ENCODE results near the gene AK5.

The AK5 gene

DNA sequence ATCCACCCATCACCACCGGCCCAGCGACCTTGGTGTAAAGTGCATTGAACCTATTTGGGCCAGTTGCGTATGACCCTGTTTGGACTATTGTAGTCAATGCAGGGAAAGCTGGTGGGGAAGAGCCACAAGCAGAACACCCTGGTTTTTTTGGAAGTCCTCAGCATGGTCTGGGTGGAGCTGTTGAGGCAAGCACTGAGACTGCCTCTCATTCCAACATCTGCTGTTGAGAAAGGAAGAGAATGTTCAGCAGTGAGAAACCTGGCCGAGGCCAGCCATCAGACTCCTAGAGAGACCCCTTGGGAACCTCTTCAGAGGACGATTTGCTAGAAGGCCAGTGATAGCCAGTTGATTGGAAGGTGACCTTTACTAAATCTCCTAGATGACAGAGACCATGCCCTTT is 217.6 kb downstream of the AK5 start:
- Histone ChIP-seq H3K9me3 (ENCODE audit: insufficient read depth, low read depth, low read length) (no peaks in the 10 kb centered on the region), H4K20me1 (ENCODE audit: insufficient read depth, low read length, poor library complexity, severe bottlenecking) (no peaks in the 10 kb centered on the region), H2AFZ (ENCODE audit: low read length) (no peak overlapping the region), H3K9ac (ENCODE audit: low read depth, low read length, poor library complexity, severe bottlenecking) (no peak overlapping the region), H3K9me2 (replicated peaks; ENCODE audit: low read depth, low read length) (no peaks in the 10 kb centered on the region), H3F3A (ENCODE audit: low read depth) (no peaks in the 10 kb centered on the region), H3K36me3 (ENCODE audit: insufficient read depth, low read length) (no peaks in the 10 kb centered on the region), H3K79me2 (ENCODE audit: insufficient read depth, low read length) (no peaks in the 10 kb centered on the region), H3K27me3 (ENCODE audit: insufficient read depth, low read length, poor library complexity, severe bottlenecking) (no peaks in the 10 kb centered on the region), H3K4me2 (ENCODE audit: low read depth, low read length, poor library complexity, severe bottlenecking) (no peak overlapping the region), H3K4me3 (ENCODE audit: low read length, poor library complexity, severe bottlenecking) (no peak overlapping the region), H3K4me1 (ENCODE audit: insufficient read depth, low read length, poor library complexity, severe bottlenecking) (no peaks in the 10 kb centered on the region)
- TF ChIP-seq, protein P1, sequence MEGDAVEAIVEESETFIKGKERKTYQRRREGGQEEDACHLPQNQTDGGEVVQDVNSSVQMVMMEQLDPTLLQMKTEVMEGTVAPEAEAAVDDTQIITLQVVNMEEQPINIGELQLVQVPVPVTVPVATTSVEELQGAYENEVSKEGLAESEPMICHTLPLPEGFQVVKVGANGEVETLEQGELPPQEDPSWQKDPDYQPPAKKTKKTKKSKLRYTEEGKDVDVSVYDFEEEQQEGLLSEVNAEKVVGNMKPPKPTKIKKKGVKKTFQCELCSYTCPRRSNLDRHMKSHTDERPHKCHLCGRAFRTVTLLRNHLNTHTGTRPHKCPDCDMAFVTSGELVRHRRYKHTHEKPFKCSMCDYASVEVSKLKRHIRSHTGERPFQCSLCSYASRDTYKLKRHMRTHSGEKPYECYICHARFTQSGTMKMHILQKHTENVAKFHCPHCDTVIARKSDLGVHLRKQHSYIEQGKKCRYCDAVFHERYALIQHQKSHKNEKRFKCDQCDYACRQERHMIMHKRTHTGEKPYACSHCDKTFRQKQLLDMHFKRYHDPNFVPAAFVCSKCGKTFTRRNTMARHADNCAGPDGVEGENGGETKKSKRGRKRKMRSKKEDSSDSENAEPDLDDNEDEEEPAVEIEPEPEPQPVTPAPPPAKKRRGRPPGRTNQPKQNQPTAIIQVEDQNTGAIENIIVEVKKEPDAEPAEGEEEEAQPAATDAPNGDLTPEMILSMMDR (conservative IDR thresholded peaks at IDR 0.05; ENCODE audit: low read length) = no peak
- no peak for TF ChIP-seq EZH2phosphoT487 (IDR thresholded peaks at IDR 0.05; ENCODE audit: borderline replicate concordance)

- no peaks in the 10 kb centered on the region for H4K20me1 ChIP-seq (ENCODE audit: insufficient read depth, low read length, poor library complexity, severe bottlenecking)
- no peaks in the 10 kb centered on the region for H3K9me3 ChIP-seq (ENCODE audit: insufficient read depth, low read depth, low read length)
- H3K79me2 ChIP-seq (ENCODE audit: insufficient read depth, low read length) = no peaks in the 10 kb centered on the region
- no peaks in the 10 kb centered on the region for H3F3A ChIP-seq (ENCODE audit: low read depth)
- H3K4me2 ChIP-seq (ENCODE audit: low read depth, low read length, poor library complexity, severe bottlenecking) = no peak overlapping the region
- no peak overlapping the region for H2AFZ ChIP-seq (ENCODE audit: low read length)
- no peaks in the 10 kb centered on the region for H3K27me3 ChIP-seq (ENCODE audit: insufficient read depth, low read length, poor library complexity, severe bottlenecking)
- no peaks in the 10 kb centered on the region for H3K4me1 ChIP-seq (ENCODE audit: insufficient read depth, low read length, poor library complexity, severe bottlenecking)
- H3K36me3 ChIP-seq (ENCODE audit: insufficient read depth, low read length) = no peaks in the 10 kb centered on the region
- no peak overlapping the region for H3K9ac ChIP-seq (ENCODE audit: low read depth, low read length, poor library complexity, severe bottlenecking)
- no peaks in the 10 kb centered on the region for H3K9me2 ChIP-seq (replicated peaks; ENCODE audit: low read depth, low read length)
- H3K4me3 ChIP-seq (ENCODE audit: low read length, poor library complexity, severe bottlenecking) = no peak overlapping the region
- no peak for TF ChIP-seq EZH2phosphoT487 (IDR thresholded peaks at IDR 0.05; ENCODE audit: borderline replicate concordance)
- TF ChIP-seq, protein P1 (conservative IDR thresholded peaks at IDR 0.05; ENCODE audit: low read length) = no peak
Observed at GRCh38 chr1:77504986-77505385, 223.2 kb downstream of the AK5 start.

DNA sequence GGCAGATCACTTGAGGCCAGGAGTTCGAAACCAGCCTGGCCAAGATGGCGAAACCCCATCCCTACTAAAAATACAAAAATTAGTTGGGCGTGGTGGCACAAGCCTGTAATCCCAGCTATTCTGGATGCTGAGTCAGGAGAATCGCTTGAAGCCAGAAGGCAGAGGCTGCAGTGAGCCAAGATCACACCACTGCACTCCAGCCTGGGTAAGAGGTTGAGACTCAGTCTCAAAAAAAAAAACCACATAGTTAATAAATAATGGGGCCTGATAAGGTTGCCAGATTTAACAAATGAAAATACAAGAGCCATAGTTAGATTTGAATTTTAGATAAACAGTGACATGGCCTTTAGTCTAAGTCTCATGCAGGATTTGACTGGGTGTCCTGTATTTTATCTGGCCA is 225.0 kb downstream of the AK5 start:
- no peaks in the 10 kb centered on the region for H4K20me1 ChIP-seq (ENCODE audit: insufficient read depth, low read length, poor library complexity, severe bottlenecking)
- no peaks in the 10 kb centered on the region for H3K27me3 ChIP-seq (ENCODE audit: insufficient read depth, low read length, poor library complexity, severe bottlenecking)
- no peaks in the 10 kb centered on the region for H3F3A ChIP-seq (ENCODE audit: low read depth)
- no peaks in the 10 kb centered on the region for H3K4me1 ChIP-seq (ENCODE audit: insufficient read depth, low read length, poor library complexity, severe bottlenecking)
- no peak for TF ChIP-seq EZH2phosphoT487 (IDR thresholded peaks at IDR 0.05; ENCODE audit: borderline replicate concordance)
- TF ChIP-seq, protein P1 (conservative IDR thresholded peaks at IDR 0.05; ENCODE audit: low read length) = no peak
- no peaks in the 10 kb centered on the region for H3K9me2 ChIP-seq (replicated peaks; ENCODE audit: low read depth, low read length)
- H3K79me2 ChIP-seq (ENCODE audit: insufficient read depth, low read length) = no peaks in the 10 kb centered on the region
- no peak overlapping the region for H3K4me2 ChIP-seq (ENCODE audit: low read depth, low read length, poor library complexity, severe bottlenecking)
- no peaks in the 10 kb centered on the region for H3K36me3 ChIP-seq (ENCODE audit: insufficient read depth, low read length)
- H3K4me3 ChIP-seq (ENCODE audit: low read length, poor library complexity, severe bottlenecking) = no peak overlapping the region
- H3K9ac ChIP-seq (ENCODE audit: low read depth, low read length, poor library complexity, severe bottlenecking) = no peak overlapping the region
- no peaks in the 10 kb centered on the region for H3K9me3 ChIP-seq (ENCODE audit: insufficient read depth, low read depth, low read length)
- H2AFZ ChIP-seq (ENCODE audit: low read length) = no peak overlapping the region

All from Loucy (cell line).